ENCODE results near the gene SYNPO2.

SYNPO2 gene

GRCh38 chr4:119110121-119110520 is 221.5 kb downstream of the SYNPO2 start:
- in situ Hi-C loops (cut with MboI; ENCODE audit: low sequenced_read_pairs): no loop called here
- no peaks in the 10 kb centered on the region for H3K9me3 ChIP-seq
- no peaks in the 10 kb centered on the region for H3K36me3 ChIP-seq (replicated peaks)
- H3K4me3 ChIP-seq: no peak overlapping the region
- DNase-seq (ENCODE audit: low spot score in 2 of 2): no peak
- H3K4me1 ChIP-seq: no peaks in the 10 kb centered on the region; the same call in 1 of the 2 replicates
- H3K27me3 ChIP-seq (ENCODE audit: low read depth): no peaks in the 10 kb centered on the region
